ENCODE results near the gene P3R3URF.

GRCh38 chr1:46150085-46150484, 26.2 kb downstream of the P3R3URF start:
- no peak for TF ChIP-seq POLR2A (IDR thresholded peaks at IDR 0.05)
- TF ChIP-seq, protein P1, sequence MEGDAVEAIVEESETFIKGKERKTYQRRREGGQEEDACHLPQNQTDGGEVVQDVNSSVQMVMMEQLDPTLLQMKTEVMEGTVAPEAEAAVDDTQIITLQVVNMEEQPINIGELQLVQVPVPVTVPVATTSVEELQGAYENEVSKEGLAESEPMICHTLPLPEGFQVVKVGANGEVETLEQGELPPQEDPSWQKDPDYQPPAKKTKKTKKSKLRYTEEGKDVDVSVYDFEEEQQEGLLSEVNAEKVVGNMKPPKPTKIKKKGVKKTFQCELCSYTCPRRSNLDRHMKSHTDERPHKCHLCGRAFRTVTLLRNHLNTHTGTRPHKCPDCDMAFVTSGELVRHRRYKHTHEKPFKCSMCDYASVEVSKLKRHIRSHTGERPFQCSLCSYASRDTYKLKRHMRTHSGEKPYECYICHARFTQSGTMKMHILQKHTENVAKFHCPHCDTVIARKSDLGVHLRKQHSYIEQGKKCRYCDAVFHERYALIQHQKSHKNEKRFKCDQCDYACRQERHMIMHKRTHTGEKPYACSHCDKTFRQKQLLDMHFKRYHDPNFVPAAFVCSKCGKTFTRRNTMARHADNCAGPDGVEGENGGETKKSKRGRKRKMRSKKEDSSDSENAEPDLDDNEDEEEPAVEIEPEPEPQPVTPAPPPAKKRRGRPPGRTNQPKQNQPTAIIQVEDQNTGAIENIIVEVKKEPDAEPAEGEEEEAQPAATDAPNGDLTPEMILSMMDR (IDR thresholded peaks at IDR 0.05) = no peak

Measured in Peyer's patch (tissue), 4 donors.